Measurements from ENCODE around the gene AMER2.

AMER2 gene

GRCh38 chr13:25171517-25172302, at the start of gene AMER2:
TSS of gene AMER2 (minus strand) at chr13:25172288. CDS start at chr13:25171619, 669 bp downstream.
- TF ChIP-seq CTCF (IDR thresholded peaks at IDR 0.05), result no peak

- TF ChIP-seq CTCF (IDR thresholded peaks at IDR 0.05), result no peak
These were observed 45.9 kb upstream of the AMER2 start for GRCh38 chr13:25218019-25218418.

GRCh38 chr13:25217023-25217885, 45.2 kb upstream of the AMER2 start:
- no peak for TF ChIP-seq CTCF (IDR thresholded peaks at IDR 0.05)

- TF ChIP-seq CTCF (IDR thresholded peaks at IDR 0.05), result no peak
These were observed 43.1 kb upstream of the AMER2 start for GRCh38 chr13:25215253-25215575.

GRCh38 chr13:25214491-25215252, 42.6 kb upstream of the AMER2 start:
- TF ChIP-seq CTCF (IDR thresholded peaks at IDR 0.05), result no peak

- TF ChIP-seq CTCF (IDR thresholded peaks at IDR 0.05), result no peak
These were observed 41.6 kb upstream of the AMER2 start for GRCh38 chr13:25213715-25214114.

- no peak for TF ChIP-seq CTCF (IDR thresholded peaks at IDR 0.05)
These were observed 38.9 kb upstream of the AMER2 start for GRCh38 chr13:25210842-25211569.
